HG02938 (cell line): Measurements from ENCODE around the gene PCDH1.
"Not testable (repeated sequence)": the region's sequence is repeated elsewhere in the genome, so short reads cannot be mapped to it uniquely, and the experiment has no call there.

ENCODE experiments used
- ATAC-seq: cut with Tn5 transposase; IDR thresholded peaks from one replicate; pipeline ENCODE4 v1.9.1; 2021; ENCODE audit warnings: mild to moderate bottlenecking, moderate library complexity; ENCODE audit not compliant: unreplicated experiment

Gene PCDH1

DNA sequence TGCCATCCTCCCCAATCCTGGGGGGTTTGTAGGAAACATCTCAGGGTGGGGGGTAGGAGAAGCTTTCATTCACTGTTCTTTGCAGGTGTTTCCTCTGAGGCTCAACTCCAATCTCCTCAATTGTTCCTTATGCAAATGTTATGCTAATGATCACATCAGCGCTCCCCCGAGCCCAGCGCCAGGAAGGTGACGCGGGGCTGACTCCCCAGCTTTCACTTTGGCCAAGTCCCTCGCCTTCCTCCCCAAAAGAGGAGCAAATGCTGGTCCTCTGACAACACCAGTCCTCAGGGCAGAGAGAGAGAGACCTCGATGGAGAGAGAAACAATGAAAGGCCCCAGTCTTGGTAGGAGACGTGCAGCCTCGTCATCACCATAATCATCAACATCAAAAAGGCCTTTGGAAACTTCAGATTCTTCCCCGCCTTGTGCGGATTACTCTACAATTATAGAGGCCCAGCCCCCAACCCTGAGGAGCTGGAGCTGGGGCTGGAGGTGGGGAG is 39.1 kb downstream of the PCDH1 start:
- no peak for ATAC-seq

DNA sequence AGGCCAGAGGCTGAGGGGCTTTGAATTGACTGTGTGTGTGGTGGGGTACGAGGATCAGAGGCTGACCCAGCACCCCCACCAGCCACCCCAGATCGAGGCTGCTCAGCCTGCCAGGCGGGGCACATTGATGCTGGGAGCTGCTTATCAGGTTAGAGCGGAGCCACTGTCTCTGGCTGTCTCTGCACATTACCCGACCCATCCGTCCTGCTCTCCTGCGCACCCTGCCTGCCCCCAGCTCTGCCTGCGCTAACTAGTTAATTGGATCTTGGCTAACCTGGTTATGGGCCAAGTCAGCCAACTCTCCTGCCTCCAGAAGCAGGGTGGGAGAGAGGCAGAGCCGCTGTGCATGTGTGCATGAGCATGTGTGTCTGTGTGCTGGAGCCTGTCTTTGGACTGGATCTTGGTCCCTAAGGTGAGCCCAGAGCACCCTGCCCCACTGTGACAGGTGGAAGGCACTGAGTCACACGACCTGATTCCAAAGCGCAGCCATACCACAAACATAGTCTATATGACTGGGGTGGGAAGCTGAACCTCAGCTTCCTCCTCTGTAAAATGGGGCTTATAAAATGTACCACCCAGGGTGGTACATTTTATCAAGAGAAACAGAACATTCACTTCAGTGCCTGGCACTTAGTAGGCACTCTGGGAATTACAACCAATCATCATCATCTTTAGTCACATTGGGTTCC is 39.7 kb downstream of the PCDH1 start:
- ATAC-seq, result no peak

- ATAC-seq, result no peak
Observed at GRCh38 chr5:141835928-141836670, 42.1 kb downstream of the PCDH1 start.

- no peak for ATAC-seq
Observed at GRCh38 chr5:141834331-141834730, 43.9 kb downstream of the PCDH1 start.

DNA sequence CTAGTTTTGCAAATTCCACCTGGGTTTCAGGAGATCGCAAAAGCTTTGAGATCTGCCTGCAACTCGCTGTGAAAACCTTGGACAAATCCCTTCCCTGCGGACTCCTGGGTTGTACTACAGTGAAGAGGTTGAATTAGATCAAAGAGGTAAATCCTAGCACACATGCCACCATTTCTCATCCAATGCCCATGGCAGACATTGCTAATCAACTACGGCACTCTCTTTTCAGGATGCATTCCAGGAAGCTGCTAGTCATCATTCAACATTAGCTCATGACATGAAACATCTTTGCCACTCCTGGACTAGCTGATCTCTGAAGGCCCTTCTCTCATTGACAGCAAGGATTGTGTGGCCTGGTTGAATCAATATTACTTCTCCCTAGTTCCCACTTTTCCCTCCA is 46.1 kb downstream of the PCDH1 start:
- no peak for ATAC-seq

DNA sequence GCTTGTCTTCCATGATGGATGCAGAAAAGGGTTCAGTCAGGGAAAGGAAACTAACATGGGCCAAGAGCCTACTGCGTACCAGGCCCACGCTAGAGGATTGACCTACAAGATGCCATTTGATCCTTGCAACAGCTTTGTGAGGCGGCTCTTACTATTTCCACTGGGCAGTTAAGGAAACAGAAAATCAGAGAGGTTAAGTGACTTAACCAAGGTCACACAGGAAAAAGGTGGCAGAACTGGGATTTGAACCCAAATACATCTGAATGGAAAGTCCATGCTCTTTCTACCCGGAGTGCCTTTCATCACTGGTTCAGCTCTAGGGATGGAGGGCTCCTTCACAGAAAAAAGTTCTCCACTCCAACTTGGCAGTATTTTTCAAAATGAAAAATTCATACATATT is 50.0 kb downstream of the PCDH1 start:
- ATAC-seq, result no peak

- no peak for ATAC-seq
Observed at GRCh38 chr5:141826674-141827073, 51.5 kb downstream of the PCDH1 start.

DNA sequence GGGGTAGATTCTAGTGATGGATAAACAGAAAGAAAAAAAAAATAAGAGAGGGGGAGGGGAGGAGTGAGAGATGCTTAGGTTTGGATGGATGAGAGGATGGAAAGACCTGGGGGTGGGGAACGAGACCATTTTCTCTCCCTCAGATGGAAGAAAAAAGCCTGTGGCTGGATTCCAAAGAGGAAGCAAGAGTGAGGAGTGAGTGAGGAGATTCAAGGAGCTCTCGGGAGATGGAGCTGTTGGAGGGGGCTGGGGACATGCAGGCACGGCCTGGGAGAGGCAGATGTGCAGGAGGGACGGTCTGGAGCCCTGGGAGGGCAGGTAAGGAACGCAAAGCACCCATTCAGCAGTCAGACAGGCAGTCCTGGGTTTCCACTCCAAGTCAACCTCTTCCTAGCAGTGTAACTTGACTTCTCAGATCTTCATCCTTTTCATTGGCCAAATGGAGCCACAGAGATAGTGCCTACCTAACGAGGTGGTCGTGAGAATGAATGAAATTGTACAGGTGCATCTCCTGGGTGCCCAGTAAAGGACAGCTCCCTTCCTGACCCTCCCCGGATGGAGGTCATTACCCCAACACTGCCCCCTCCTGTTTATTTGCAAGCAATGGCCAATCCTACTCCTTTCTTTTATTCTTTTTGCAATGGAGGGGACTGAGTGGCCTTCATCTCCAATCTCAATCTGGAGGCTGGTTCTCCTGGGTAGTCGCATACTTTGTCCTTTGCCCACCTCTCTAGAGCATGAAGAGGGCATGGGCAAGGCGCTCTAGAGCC is 52.2 kb downstream of the PCDH1 start:
- ATAC-seq, result no peak

GRCh38 chr5:141825241-141825671 is 53.0 kb downstream of the PCDH1 start:
- ATAC-seq, result no peak

GRCh38 chr5:141824717-141825116 is 53.5 kb downstream of the PCDH1 start:
- ATAC-seq, result no peak

- ATAC-seq, result no peak
Observed at GRCh38 chr5:141823056-141823455, 55.2 kb downstream of the PCDH1 start.

DNA sequence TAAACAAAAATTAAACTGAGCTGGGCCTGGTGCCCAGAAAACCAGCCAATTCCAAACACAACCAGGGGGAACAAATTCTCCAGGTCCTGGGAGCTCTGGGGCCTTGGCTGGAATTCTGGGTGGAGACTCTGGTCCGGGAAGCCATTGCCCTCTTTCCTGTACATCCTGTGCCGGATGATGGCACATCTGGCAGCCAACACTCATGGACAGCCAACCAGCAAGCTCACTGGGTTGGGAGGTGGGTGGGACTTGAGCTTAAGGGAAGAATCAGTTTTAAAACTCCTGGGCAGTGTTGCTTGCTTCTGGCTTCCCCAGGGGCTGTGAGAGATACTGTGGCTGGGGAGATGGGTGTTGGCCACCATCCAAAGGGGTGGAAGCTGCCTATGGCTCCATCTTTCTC is 56.1 kb downstream of the PCDH1 start:
- ATAC-seq, result no peak

DNA sequence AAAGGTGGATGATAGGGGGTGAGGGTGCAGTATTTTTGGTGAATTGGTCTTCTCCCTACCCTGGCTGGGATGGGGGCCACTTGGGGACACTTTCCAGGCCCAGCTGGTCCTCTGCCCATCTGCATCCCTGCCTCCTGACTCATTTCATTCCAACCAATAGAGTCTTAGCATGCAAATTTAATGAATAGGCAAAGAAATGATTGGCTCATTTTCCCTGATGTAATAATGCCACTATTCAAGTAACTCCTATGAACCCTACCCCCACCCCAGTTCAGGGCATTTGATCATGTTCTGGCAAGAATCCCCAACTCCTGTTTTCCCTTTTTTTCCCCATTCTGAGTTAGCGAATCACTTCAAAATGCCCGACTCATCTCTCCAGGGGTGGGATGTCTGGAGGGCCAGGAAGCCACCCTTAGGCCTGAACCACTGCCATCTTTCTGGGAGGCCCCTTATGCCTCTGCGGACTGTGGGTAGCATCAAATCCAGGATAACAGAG is 56.7 kb downstream of the PCDH1 start:
- ATAC-seq, result no peak

DNA sequence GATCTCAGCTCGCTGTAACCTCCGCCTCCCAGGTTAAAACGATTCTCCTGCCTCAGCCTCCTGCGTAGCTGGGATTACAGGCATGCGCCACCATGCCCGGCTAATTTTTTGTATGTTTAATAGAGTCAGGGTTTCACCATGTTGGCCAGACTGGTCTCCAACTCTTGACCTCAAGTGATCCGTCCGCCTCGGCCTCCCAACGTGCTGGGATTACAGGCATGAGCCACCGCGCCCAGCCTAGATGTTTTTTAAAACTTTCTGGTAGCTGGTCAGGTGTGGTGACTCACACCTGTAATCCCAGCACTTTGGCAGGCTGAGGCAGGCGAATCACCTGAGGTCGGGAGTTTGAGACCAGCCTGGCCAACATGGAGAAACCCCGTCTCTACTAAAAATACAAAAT is 57.5 kb downstream of the PCDH1 start:
- ATAC-seq, result not testable (repeated sequence)

DNA sequence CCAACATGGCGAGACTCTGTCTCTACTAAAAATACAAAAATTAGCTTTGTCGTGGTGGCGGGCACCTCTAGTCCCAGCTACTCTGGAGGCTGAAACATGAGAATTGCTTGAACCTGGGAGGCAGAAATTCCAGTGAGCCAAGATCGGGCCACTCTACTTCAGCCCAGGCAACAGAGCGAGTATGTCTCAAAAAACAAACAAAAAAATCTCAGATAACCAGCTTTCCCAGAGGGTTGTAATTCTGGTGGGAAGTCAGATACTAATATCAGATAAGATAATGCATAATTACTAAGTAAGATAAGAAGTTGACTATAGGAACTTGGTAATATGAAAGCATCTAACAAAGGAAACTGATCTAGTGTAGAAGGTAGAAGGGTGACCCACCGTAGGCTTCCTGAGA is 60.6 kb downstream of the PCDH1 start:
- no peak for ATAC-seq

DNA sequence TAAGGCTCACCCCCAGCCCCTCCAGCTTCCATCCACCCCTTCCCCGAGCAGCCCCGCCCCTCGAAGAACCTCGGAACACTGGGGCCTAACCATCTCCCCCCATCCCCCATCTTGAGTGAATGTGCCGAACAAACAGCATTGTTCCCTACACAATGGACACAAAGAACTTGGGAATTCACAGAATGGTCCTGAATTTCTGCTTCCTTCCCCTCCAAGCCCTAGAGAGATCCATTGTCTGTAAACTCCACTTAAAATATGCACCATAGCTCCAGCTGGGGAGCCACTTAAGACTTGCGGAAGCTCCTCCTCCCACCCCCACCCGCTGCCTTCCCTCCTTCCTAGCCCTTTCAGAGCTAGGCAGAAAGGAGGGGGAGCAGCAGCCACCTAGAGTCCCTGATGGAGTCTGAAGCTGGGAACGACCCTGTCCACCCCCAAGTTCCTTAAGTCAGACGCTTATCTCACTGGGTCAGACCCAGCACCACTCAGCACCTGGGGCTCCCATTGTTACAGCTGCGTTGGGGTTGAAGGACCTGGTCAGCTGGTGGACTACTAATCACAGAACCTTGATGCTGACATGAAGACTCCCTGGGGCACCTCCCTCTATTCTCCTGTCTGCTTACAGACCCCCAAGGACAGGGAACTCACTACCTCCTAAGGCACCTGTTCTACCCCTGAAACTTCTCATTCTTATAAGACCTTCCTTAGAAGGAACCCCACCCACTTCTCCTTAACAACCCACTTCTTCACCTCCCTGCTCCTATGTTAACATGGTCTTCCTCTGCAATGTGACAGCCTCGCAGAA is 61.4 kb downstream of the PCDH1 start:
- no peak for ATAC-seq

GRCh38 chr5:141815796-141816180 is 62.4 kb downstream of the PCDH1 start:
- ATAC-seq, result no peak

- ATAC-seq, result no peak
Observed at GRCh38 chr5:141815051-141815795, 63.0 kb downstream of the PCDH1 start.

GRCh38 chr5:141814064-141814964 is 63.9 kb downstream of the PCDH1 start:
- no peak for ATAC-seq
